Stimulated activated CD4-positive, alpha-beta T cell treated with anti-CD3 and anti-CD28 coated beads, TNF-alpha, amount 100 ng/mL, for 4 hours (primary cell): ENCODE measurements around the gene ZBTB44.

ENCODE experiments used
- DNase-seq, 3 experiments: peaks; one replicate each; pipeline ENCODE4 v3.0.0-alpha.2; 2020; ENCODE audit warnings: low read depth in 3 of 3

The ZBTB44 gene

GRCh38 chr11:130214861-130215530 lies 99.7 kb downstream of the ZBTB44 start:
- no peak for DNase-seq

- DNase-seq = no peak
Measured at GRCh38 chr11:130213979-130214281, 100.8 kb downstream of the ZBTB44 start.

- peak; percentile 45 to 52 (median 51) for DNase-seq
Measured at GRCh38 chr11:130213143-130213978, 101.4 kb downstream of the ZBTB44 start.

GRCh38 chr11:130212431-130212961 lies 102.2 kb downstream of the ZBTB44 start:
- no peak for DNase-seq

- DNase-seq = no peak
Measured at GRCh38 chr11:130211781-130212401, 102.8 kb downstream of the ZBTB44 start.

- no peak for DNase-seq
Measured at GRCh38 chr11:130211144-130211543, 103.6 kb downstream of the ZBTB44 start.

GRCh38 chr11:130209954-130210854 lies 104.5 kb downstream of the ZBTB44 start:
- DNase-seq = no peak

- DNase-seq = no peak
Measured at GRCh38 chr11:130209128-130209932, 105.4 kb downstream of the ZBTB44 start.

GRCh38 chr11:130208241-130209127 lies 106.2 kb downstream of the ZBTB44 start:
- DNase-seq = no peak

GRCh38 chr11:130206141-130206540 lies 108.6 kb downstream of the ZBTB44 start:
- DNase-seq = no peak

- no peak for DNase-seq
Measured at GRCh38 chr11:130204703-130205095, 110.0 kb downstream of the ZBTB44 start.

- DNase-seq = no peak
Measured at GRCh38 chr11:130203766-130204702, 110.7 kb downstream of the ZBTB44 start.

- DNase-seq = no peak
Measured at GRCh38 chr11:130202818-130203689, 111.7 kb downstream of the ZBTB44 start.

GRCh38 chr11:130202009-130202817 lies 112.5 kb downstream of the ZBTB44 start:
- no peak for DNase-seq

- DNase-seq = no peak
Measured at GRCh38 chr11:130201026-130201425, 113.7 kb downstream of the ZBTB44 start.

GRCh38 chr11:130199792-130200191 lies 114.9 kb downstream of the ZBTB44 start:
- no peak for DNase-seq

- no peak for DNase-seq
Measured at GRCh38 chr11:130198964-130199363, 115.8 kb downstream of the ZBTB44 start.
